ENCODE measurements around the gene HOXB7.
A peak's percentile ranks its signal among the peaks of the same experiment; 100 is the strongest.

Gene HOXB7

DNA sequence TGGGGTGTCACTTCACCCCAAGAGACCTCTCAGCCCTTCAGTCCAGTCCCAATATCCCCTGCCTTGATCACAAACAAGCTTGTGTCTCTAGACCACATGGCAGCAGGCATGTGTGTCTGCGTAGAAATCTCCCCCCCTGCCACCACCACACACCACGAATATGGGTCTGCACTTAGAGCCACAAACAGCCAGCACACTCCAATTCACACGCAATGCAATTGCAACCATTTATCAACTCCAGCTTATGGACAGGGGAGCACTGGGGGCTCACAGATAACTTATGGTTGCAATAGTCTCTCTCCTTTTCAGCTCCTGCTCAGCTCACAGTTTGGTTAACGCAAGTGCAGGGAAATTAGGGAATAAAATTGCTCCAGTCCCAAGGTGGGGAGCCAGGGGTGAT is 12.8 kb upstream of the HOXB7 start:
- DNase-seq (ENCODE audit: low read depth), result no peak

DNA sequence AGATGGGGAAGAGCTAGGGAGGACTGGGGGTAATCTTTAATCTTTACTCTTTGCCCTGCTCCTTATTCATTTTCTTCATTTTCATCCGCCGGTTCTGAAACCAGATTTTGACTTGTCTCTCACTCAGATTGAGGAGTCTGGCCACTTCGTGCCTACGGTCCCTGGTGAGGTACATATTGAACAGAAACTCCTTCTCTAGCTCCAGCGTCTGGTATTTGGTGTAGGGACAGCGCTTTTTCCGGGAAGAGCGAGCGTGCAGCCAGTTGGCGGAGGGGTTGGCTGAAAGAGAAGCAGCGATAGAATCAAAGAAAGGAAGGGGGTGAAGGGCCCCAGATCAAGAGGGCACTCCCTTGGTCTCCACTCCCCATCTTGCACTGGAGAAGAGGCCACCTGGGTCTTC is 12.0 kb upstream of the HOXB7 start:
- DNase-seq (ENCODE audit: low read depth), result no peak

DNA sequence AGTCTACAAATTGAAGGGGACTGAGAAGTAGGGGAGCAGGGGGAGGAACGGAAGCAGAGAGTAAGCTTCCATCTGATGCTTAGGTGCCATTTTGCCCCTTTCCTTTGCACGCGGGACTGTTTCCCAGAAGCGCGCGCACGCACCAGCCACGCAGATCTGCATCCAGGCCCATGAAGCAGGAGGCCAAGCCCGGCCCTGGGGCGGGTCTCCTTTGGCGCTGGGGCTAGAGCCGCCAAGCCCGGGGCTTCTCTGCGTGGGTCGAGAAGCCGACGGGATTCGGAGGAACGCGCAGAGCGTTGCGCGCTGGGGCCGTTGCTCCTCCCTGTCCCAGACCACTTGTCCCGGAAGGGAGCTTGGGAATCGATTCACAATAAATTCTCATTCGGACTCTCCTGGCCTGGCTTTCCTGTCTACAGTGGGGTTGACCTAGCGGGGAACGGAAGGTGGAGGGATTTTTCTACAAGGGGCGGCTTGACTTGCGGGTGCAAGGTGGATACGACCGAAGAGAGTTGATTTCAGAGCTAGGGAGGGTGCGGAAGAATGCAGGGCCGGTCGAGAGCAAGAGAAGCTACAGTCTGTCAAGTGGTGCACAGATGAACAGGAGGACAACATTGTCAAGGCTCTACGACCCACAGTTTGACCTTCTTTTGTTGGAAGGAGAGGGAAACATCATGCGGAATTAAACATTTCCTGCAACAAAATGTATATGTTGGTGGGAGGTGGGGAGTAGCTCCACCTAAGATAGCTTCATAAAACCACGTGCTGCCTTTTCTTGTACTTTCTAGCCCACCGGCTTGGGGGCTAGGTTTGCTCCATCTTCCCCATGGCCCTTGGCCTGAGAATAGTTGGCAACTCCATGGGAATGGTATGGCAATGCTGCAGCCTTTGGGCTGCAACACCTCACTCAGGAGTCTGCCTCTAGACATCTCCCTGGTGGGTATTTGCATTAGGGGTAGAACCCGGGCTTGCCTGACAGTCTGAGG is 10.9 kb upstream of the HOXB7 start:
- no peak for DNase-seq (ENCODE audit: low read depth)

DNA sequence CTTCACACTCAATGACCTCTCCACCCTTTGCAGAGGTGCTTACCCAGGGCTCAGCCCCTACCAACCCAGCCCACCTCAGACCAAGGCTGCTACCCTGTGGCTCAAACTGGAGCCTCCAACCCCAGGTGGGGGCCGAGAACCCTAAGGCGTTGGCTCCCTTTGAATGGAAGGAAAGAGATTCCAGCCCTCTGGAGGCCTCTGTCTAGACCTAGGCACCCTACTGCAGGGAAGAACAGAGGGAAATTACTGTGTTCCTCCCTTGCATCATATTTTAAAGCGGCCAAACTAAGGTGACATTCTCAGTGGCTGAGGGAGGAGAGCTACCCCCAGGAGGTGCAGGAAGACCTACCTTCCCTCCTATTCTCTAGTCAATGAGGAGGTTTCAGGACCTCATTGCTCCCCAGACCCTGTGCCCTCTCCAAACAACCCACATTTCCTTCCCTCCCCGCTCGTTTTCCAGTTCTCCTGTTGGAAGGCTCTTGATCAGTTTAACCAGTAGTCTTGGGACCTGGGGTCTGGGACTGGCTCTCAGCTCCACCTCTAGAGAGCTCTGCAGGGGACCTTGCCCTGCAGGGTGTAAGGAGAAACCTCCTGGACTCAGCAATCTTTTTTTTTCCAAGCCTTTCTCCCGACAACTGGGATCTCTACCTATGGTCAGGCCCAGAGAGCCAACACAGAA is 9.8 kb upstream of the HOXB7 start:
- no peak for DNase-seq (ENCODE audit: low read depth)

DNA sequence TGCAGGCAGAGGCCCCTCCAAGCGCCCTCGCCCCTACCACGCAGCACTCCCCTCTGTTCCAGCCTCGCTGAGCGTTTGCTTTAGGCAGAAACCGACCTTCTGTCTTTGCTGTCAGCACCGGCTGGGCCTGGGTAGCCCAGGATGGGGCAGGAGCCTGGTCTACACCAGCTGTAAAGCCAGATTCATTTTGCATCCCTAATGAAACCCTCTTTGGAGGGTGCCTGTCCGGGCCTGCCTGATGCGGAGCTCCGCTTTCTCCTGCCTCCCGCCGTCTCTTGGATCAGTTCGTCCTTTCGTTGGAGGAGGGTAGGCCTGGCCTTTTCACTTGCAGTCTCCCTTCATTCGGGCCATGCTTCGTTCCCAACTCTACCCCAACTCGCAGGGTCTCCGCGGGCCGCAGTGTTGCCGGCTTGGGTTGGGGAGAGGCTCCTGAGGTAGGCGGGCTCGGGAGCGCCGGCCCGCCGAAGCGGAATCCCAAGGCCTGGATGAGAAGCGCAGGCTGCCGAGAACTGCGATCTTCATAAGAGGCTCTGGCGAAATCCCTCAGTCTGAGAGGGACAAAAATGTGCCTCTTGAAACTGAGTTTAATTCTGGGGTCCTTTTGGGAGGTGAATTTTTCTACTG is 9.1 kb upstream of the HOXB7 start:
- DNase-seq (ENCODE audit: low read depth), result no peak

DNA sequence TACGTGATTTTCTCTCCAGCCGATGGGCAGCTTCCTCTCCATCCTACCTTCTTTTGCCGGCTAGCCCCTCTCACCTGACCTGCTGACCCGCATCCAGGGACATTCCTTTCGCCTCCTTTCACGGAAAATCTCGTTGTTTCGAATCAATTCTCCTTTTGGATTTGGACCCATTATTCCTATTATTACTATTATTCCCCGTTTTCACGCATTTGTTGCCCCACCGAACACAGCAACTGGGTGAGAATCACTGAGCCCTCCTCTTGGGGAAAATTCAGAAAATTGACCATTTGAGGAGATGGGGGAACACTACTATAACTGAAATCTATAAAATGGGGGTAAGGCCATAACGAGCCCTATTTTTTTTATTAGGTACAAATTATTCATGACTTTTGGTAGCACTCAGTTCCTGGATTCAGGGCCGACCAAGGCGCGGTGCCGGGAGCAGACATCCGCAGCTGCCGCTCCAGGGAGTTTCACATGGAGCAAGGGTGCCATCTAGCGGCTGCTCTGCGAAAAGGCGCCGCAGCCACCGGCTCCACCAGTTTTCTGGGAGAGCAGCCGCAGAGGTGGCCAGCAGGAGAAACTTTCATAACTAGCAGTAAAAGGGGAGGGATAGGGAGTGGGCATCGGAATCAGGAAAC is 7.6 kb upstream of the HOXB7 start:
- DNase-seq (ENCODE audit: low read depth), result no peak

DNA sequence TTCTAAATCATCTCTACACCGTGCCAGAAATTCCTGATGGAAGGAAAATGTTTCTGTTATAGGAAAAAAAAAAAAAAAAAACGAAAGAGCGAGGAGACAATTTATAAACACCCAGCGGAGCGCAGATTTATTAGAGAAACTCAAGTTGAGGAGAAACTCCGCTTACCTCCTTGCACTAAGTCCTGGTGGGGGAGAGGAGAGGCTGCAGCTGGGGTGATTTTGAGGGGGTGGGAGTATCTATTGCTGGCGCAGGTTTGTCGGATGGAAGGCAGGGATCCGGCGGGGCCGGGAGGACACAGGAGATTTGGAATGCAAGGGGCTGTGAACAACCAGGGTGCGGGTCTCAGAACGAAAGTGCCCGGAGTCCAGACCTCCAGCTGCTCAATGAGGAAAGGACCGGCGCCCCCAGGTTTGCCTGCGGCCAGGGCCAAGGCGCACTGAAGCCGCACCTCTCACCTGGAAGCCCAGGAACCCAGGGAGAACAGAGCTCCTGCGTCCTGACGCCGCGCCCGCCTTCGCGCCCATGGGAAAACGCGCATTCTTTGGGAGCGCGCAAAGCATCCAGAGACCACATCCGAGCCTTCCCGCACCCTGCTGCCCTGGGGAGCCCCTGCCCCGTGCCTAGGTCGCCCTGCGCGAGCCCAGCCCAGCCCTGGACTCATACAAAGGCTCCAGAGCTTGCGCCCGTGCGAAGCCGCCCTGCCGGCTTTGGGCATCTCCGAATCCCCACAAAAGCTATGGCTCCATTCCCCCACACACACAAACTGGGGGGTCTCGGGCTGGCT is 6.8 kb upstream of the HOXB7 start:
- DNase-seq (ENCODE audit: low read depth), result no peak

DNA sequence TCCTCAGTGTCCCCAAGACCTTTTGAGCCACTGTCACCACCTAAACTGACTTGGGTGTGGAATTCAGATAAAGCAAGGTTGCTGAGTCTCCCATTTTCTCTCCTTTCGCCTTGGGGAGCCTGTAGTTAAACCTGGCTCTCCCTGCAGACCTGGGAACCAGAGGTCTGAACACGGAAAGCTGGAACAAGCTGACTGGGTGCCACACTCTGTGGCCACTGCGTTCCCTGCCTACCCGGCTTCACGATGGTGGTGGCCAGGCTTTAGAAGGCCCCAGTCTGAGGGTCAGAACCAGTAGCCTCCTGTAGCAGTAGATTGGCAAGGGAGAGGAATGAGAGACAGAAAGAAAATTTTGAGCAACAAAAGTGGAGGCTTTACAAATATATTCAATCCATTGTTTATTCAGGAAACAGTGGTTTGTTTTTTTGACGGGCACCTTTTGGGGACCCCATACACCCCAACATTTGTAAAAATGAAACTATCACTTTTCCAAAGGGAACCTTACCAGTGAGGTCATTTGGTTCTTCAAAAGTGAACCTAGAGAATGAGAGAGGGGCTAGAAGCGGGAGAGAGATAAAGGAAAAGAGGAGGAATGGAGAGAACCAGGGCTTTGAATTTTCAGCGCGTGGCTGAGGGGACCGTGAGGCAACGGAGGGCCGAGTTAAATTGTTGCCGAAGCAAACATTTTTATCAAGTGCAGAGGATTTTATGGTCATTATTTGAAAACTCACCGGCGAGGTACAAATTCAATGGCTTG is 6.1 kb upstream of the HOXB7 start:
- no peak for DNase-seq (ENCODE audit: low read depth)

DNA sequence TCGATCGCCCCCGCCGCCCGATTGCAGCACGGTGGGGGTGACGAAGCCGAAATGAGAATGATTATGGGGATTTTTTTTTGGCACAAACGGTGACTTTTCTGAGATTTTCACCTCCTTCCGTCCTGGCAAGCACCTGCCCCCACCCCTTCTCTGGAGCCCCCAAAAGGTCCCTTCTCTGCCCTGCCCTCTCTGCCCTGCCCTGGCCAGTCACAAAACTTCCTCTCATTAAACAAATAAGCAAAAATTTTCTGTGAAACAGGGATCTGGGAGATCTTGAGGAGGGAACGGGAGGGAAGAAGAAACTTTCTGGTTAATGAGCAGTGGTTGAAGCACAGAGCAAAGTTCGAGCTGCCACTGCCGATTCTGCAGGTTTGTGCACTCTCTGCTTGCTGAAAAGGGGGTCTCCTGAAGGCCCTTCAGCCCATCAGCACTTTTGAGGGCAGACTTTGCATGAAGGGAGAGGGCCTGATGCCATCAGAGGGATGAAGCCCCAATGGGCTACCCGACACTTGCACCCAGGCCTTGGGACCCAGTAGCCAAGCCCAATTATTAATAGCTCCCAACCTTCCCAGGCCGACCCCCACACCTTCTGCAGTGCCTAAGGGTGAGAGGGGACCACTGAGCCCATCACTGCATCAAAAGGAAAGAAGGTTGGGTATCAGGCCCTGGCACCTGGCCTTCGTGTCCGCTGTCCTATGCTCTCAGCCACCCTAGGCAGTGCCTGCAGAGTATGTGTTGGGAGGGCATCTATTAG is 5.3 kb upstream of the HOXB7 start:
- no peak for DNase-seq (ENCODE audit: low read depth)

DNA sequence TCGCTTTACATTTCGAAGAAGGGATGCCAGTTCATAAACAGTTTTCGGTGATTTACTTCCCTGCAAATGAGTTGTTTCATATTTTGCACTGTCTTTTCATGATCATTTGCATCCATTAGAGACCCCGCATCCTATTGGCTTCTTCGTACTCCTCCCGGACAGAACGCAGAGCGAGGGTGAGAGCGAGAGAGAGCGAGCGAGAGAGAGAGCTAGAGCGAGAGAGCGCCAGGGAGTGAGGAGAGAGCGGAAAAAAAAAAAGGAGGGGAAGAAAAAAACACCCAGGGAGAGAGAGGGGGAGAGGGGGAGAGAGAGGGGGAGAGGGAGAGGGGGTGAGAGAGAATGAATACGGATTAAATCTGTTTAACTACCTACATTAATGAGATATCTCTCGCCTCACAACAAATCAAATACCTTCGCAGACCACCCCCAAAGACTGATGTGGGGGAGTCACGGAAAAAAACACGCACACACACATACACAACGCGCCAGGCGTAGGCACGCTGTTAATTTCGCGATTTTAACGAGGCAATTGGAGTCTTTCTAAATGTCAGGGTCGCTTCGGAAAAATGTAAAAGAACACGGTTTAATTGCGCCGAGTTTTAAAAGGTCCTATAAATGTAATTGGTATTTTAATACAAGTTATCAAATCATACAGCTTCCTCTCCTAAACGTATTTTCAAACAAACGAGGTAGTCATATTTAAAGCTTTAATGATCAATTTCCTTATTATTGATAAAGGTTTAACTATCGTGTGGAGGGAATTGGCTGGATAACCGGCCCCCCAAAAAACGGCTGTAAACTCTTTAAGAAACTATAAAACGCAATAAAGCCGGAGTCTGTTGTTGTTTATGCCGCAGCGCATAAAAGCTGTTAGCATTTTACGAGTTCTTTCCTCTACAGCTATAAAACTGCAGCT is 4.5 kb upstream of the HOXB7 start, which contains the start of gene HOXB8:
HOXB8 (minus strand) TSS at position 246 of the 916 bp plus-strand sequence. CDS start 588 bp downstream, outside the sequence.
- DNase-seq (ENCODE audit: low read depth), result no peak

DNA sequence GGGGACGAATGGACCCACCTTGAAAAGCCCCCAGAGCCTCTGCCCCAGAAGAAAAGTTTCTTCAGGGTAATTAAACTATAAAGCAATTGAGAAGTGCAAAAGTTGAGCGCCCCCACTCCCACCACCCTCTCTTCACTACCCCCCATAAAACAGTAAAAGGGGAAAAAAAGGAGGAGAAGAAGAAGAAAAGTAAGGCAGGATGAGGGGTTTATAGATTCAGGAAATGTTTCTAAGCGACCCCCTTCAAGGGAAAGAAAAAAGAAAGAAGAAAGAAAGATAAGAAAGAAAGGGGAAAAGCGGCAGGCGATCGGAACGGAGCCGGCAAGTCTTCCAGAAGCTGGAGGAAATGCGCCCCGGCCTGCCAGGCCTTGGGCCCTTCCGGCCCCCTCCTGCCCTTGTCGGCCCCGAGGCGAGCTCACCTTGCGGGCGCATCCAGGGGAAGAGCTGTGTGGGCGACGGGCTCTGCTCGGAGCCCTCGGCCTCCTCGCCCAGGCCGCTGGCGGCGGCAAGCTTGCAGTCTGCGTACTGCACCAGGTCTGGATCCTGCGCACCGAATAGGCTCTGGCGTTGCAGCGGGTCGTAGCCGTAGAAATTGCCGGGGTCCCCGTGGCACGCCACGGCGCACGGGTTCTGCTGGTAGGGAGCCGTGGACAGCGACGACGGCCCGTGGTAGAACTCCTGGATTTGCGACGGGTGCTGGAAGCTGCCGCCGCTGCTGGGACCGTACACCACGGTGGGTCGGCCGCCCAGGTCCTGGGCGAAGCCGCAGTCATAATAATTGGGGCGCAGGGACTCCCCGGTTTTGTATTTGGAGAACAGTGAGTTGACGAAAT is 3.3 kb upstream of the HOXB7 start:
- no peak for DNase-seq (ENCODE audit: low read depth)

DNA sequence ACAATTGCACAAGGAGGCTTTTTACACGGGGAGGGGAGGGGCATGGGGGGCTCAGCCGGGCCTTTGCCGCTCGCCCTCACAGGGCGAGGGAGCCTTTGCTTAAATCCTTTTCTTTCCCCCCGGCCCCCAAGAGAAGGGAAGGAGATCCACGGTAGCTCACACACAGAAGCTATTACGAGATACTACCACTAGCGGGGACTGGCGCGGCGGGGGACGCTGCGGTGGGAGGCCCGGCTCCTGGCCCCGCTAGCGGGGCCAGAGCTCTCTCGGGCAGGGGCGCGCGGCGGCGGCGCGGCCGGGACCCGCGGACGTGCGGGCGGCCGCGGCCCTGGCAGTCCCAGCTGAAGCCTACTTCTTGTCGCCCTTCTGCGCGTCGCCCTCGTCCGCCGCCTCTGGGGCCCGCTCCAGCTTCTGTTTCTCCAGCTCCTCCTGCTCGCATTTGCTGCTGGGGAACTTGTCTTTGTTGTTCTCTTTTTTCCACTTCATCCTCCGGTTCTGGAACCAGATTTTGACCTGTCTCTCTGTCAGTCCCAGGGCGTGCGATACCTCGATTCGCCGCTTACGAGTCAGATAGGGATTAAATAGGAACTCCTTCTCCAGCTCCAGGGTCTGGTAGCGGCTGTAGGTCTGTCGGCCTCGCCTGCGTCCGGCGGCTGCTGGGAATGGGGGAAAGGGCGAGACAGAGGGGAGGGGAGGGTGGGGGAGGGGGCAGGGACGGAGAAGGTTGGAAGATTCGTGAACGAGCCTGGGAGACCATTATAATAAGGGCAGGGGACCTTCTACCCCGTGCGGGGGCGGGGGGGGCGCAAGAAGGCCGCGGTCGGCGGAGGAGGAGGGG is 2.3 kb upstream of the HOXB7 start:
- no peak for DNase-seq (ENCODE audit: low read depth)

DNA sequence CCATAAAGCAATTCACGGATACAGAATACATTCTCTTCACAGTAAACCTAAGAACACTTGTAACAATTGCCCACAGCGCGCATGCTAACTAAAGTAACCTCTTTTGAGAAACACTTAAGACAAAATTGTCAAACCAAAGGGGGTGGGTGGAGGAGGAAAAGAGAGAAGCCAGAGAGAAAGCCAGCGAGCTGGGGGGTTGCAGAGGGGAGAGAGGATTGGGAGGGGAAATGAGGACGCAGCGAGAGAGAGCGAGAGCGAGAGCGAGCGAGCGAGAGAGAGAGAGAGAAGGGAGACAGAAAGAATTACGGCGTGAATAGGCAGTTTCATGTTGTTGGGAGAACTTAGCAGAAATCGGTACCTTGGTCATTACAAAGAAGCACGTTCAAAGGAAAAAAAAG is 1.6 kb upstream of the HOXB7 start:
- no peak for DNase-seq (ENCODE audit: low read depth)

DNA sequence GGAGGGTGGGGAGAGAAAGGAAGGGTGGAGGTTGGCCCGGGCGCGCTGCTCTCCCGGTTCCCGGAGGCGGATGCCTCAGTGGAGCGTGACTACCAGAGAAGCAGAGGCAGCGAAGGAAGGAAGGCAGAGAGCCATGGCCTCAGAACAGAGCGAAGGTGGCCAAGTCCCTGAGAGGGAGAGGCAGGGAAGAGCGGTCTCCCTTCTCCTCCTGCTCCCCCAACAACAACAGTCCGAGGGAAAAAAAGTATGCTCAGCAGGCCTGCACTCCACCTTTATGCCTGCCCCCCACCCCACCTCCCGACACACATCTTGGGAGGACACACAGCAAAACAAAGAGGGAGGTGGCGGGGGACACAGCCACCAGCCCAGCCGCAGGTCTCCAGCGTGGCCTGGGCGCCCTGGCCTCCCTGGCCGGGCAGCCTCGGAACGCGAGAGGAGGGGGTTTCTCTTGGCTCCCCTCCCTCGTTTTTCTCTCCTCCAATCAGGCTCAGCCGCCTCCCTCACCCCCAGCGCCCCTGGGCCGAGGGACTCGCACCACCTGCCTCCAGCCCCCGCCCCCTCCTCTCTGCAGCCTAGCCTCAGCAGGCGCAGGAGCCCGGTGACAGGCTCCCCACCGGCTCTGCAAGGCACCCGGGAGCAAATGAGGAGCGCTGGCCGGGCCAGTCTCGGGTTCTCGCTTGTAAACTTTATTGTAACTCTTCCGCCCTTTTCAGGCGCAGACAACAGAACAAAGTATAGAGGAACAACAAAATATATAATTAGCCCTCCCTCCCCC is 1.1 kb upstream of the HOXB7 start:
- peak; percentile 28 for DNase-seq (ENCODE audit: low read depth)

DNA sequence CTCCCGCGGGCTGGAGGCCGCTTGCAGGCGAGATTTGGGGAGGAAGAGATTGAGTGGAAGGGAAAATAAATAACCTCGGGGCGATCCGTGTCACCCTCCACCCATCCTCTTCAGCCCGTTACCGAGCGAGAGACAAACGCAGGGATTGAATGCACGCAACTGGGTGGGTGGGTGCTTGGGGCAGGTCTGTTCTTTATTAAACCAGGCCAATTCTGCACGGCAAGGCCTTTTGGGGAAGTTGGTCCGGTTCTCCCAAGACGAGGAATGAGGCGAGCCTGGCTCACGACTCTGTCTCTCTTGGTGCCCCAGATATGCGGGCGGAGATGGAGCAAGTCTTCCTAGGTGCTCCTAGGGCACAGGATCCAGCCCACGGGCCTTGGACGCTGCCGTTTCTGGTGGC is 396 bp upstream of the HOXB7 start:
- DNase-seq (ENCODE audit: low read depth), result peak; percentile 37

DNA sequence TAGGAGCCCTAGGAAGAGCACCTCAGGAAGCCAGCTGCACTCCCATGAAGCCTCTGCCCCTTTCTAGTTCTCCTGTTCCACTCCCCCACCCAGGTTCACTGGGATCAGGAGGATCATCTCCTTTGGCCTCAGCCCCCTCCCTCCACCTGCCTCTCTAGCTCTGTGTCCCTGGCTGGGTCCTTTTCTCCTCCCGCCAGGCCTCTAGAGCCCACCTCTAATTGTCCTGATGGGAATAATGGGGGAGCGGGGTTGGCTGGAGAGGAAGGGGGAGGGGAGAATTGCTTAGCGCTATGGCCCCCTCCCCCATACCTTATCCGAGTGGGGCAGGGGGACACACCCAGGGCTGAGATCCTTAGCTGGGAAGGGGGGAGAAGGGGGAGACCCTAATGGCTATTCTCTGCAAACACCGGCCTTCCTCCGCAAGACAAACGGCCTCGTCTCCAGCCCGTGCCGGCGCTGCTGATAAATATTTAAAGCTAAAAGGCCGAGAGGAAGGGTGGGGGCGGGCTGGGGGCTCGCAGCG is 997 bp downstream of the HOXB7 start:
- DNase-seq (ENCODE audit: low read depth), result no peak
